Measurements from ENCODE around the gene MAPK4. TPM values are rescaled to one million over a fixed set of nuclear protein-coding genes. Genes with fewer than 3 reads are reported as not detected.
"Not testable (repeated sequence)": the region's sequence is repeated elsewhere in the genome, so short reads cannot be mapped to it uniquely, and the experiment has no call there.

MAPK4 gene
- total RNA-seq, 1 donor from 2014 or later = 0.89 TPM

- ATAC-seq = no peak
- DNase-seq (ENCODE audit: low spot score) = peak; percentile 14
- intact Hi-C loops (cut with DNase I) = no loop called here
Measured at GRCh38 chr18:50700245-50701165, 140.6 kb downstream of the MAPK4 start.

GRCh38 chr18:50704357-50704940, 144.6 kb downstream of the MAPK4 start:
- DNase-seq (ENCODE audit: low spot score) (peak; percentile 21), ATAC-seq (no peak)
- intact Hi-C loops (cut with DNase I) = no loop called here

- DNase-seq (ENCODE audit: low spot score) = no peak
- ATAC-seq = no peak
- intact Hi-C loops (cut with DNase I) = no loop called here
Measured at GRCh38 chr18:50706199-50706598, 146.3 kb downstream of the MAPK4 start.

- intact Hi-C loops (cut with DNase I) = no loop called here
Measured at GRCh38 chr18:50706651-50707050, 146.8 kb downstream of the MAPK4 start.

GRCh38 chr18:50707297-50707696, 147.4 kb downstream of the MAPK4 start:
- ATAC-seq; DNase-seq (ENCODE audit: low spot score); intact Hi-C loops (cut with DNase I): not testable (repeated sequence)

More at GRCh38 chr18:50706651-50707050, 146.8 kb downstream of the MAPK4 start:
- DNase-seq (ENCODE audit: low spot score) (peak; percentile 8), ATAC-seq (no peak)

GRCh38 chr18:50707855-50708469, 148.1 kb downstream of the MAPK4 start:
- intact Hi-C loops (cut with DNase I) = no loop called here
- DNase-seq (ENCODE audit: low spot score) (no peak), ATAC-seq (peak; percentile 92)

DNA sequence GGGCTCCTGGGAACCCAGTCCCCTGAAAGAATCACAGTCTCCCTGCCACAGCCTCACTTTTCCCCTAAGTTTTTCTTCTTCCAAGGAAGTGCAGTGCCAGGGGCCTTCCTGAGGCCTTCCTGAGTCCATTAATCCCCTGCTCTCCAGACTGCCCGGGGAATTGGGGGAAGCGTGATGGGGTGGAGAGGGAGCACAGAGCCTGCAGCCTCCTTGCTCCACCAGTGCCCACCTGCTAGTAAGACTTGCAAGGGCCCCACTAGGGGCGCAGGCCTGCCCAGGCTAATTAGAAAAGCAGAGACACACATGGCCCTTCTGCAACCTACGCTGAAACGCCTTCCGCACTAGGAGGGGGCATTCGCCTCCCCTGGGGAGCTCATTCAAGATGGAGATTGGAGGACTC, 149.3 kb downstream of the MAPK4 start:
- intact Hi-C loops (cut with DNase I) = no loop called here
- DNase-seq (ENCODE audit: low spot score) (no peak), ATAC-seq (no peak)

- DNase-seq (ENCODE audit: low spot score) (no peak), ATAC-seq (no peak)
- intact Hi-C loops (cut with DNase I) = no loop called here
Measured at GRCh38 chr18:50711386-50711785, 151.5 kb downstream of the MAPK4 start.

- DNase-seq (ENCODE audit: low spot score) = no peak
- intact Hi-C loops (cut with DNase I) = no loop called here
- no peak for ATAC-seq
Measured at GRCh38 chr18:50715919-50716318, 156.0 kb downstream of the MAPK4 start.

GRCh38 chr18:50716902-50717301, 157.0 kb downstream of the MAPK4 start:
- ATAC-seq (no peak), DNase-seq (ENCODE audit: low spot score) (no peak)
- intact Hi-C loops (cut with DNase I) = no loop called here

DNA sequence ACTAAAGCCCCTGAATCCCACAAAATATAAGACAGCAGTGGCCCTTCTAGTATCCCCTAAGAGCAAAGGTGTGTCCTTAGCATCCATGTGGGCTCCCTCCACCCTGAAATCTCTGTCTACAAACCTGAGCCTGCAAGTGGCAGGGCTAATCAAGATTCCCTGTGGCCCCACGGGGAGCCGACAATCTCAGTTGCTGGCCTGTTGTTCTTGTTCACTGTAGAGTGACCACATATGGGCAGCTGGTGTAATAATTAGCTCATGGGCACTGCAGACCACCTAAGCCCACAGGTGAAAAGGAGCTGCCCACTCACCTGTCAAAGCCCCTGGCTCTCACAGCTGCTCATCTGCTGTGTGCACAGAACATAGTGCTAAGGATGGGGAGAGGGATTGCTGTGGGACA, 157.7 kb downstream of the MAPK4 start:
- DNase-seq (ENCODE audit: low spot score) = no peak
- no peak for ATAC-seq
- intact Hi-C loops (cut with DNase I) = no loop called here

- no peak for ATAC-seq
- intact Hi-C loops (cut with DNase I) = no loop called here
- DNase-seq (ENCODE audit: low spot score) = no peak
Measured at GRCh38 chr18:50719471-50720324, 159.8 kb downstream of the MAPK4 start.

DNA sequence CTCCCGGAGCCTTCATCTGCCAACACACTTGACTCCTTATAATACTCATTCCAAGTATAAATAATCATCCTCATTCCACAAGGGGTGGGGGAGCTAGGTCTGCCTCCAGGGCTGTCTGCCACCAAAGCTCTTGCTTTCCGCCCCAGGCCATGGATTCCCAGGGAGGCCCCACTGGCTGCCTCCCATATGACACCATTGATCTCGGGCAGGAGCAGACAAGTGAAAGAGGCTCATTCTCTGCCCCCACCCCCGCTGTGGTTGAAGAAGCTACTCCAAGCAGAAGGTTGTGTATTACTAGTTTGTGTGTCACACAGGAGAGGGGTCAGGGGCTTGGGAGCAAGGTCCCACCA, 160.4 kb downstream of the MAPK4 start:
- no peak for DNase-seq (ENCODE audit: low spot score)
- intact Hi-C loops (cut with DNase I) = no loop called here
- no peak for ATAC-seq

- intact Hi-C loops (cut with DNase I) = no loop called here
- DNase-seq (ENCODE audit: low spot score) (no peak), ATAC-seq (no peak)
Measured at GRCh38 chr18:50721006-50721405, 161.1 kb downstream of the MAPK4 start.

GRCh38 chr18:50721451-50722120, 161.7 kb downstream of the MAPK4 start:
- intact Hi-C loops (cut with DNase I) = no loop called here
- no peak for ATAC-seq

GRCh38 chr18:50722311-50722710, 162.4 kb downstream of the MAPK4 start:
- ATAC-seq = no peak
- intact Hi-C loops (cut with DNase I) = no loop called here
- no peak for DNase-seq (ENCODE audit: low spot score)

More at GRCh38 chr18:50721451-50722120, 161.7 kb downstream of the MAPK4 start:
- no peak for DNase-seq (ENCODE audit: low spot score)

DNA sequence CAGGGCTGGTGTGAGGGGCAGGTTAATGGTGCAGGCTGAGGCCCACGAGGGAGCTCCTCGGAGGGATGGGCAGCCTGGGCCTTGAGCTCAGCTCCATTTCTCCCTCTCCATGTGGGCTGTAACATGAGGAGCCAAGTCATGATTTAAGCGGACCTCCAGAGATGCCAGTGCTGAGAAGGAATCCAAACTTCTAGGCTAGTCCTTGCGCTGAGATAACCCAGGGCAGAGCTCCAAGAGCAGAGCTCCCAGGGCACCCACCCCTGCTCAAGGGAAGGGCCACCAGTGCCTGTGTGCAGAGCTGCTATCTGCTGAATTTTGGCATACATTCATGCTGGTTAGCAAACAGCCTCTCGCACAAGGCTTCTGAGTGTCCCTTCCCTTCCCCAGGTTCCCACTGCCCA, 164.9 kb downstream of the MAPK4 start:
- intact Hi-C loops (cut with DNase I) = no loop called here
- DNase-seq (ENCODE audit: low spot score) (no peak), ATAC-seq (no peak)

GRCh38 chr18:50726960-50727589, 167.2 kb downstream of the MAPK4 start:
- no peak for ATAC-seq
- intact Hi-C loops (cut with DNase I) = no loop called here
- no peak for DNase-seq (ENCODE audit: low spot score)

All from sciatic nerve (tissue), 2 donors.